Panc1 (cell line): ENCODE data around the gene COL13A1. TPM values are rescaled to one million over a fixed set of nuclear protein-coding genes. Genes with fewer than 3 reads are reported as not detected.

Experiments used
- ATAC-seq: fragments of 200-7000 bp; cut with Tn5 transposase; 2 replicates; pipeline ENCODE4 v1.9.1; 2020; ENCODE audit warnings: mild to moderate bottlenecking, moderate library complexity
- BruUV-seq: library from RNA; stranded (reverse); fragments of 400-500 nt; replicated peaks from 2 replicates; lab custom pipeline; 2021; lab: Mats Ljungman, UMichigan
- CTCF ChIA-PET: fragments of 300-600 bp; sonication (Branson Sonifier 250); formaldehyde crosslinking; loops from one replicate; lab custom pipeline; 2022; ENCODE audit warnings: antibody characterized with exemption; lab: Charles Lee
- POLR2A ChIA-PET: fragments of 300-600 bp; sonication (Branson Sonifier 250); formaldehyde crosslinking; loops from one replicate; lab custom pipeline; 2022; ENCODE audit warnings: antibody characterized with exemption; lab: Charles Lee
- DNase-seq: peaks from one replicate; pipeline ENCODE4 v3.0.0-alpha.2; 2010; ENCODE audit warnings: low read depth, low spot score
- H3K27ac ChIP-seq: 2 replicates; pipeline ENCODE4 v1.5.1; 2011; ENCODE audit warnings: mild to moderate bottlenecking, low read length, inconsistent platforms
- H3K27me3 ChIP-seq: fragments of 200-500 bp; sonication (Bioruptor generic); 2 replicates; pipeline ENCODE4 v1.6.0; 2014; ENCODE audit warnings: low read length, inconsistent platforms; ENCODE audit not compliant: control insufficient read depth, insufficient read depth
- H3K36me3 ChIP-seq: fragments of 200-500 bp; sonication (Bioruptor generic); 2 replicates; pipeline ENCODE4 v1.5.1; 2014; ENCODE audit warnings: inconsistent platforms, mild to moderate bottlenecking, low read length, moderate library complexity; ENCODE audit not compliant: control insufficient read depth, insufficient read depth
- H3K4me1 ChIP-seq: 2 replicates; pipeline ENCODE4 v1.5.1; 2011; ENCODE audit warnings: inconsistent platforms, mild to moderate bottlenecking, low read length, moderate library complexity; ENCODE audit not compliant: control insufficient read depth, insufficient read depth
- H3K4me3 ChIP-seq, 2 experiments: 2 replicates each; pipeline ENCODE4 v1.5.1; 2011 to 2012; ENCODE audit warnings: low read depth in 2 of 2, low read length in 2 of 2, mild to moderate bottlenecking in 2 of 2, inconsistent platforms in 1 of 2, moderate library complexity in 1 of 2
- H3K9me3 ChIP-seq: fragments of 200-500 bp; sonication (Bioruptor generic); 2 replicates; pipeline ENCODE4 v1.5.1; 2014; ENCODE audit warnings: low read depth, mild to moderate bottlenecking, inconsistent platforms, low read length, moderate library complexity; ENCODE audit not compliant: control insufficient read depth, insufficient read depth
- POLR2AphosphoS5 ChIP-seq: IDR thresholded peaks from 2 replicates; pipeline ENCODE4 v1.6.1; 2012; ENCODE audit warnings: mild to moderate bottlenecking, low read depth, low read length, moderate library complexity
- SIN3A ChIP-seq: IDR thresholded peaks from 2 replicates; pipeline ENCODE4 v1.6.1; 2012; ENCODE audit warnings: low read depth, mild to moderate bottlenecking, low read length, moderate library complexity, borderline replicate concordance; ENCODE audit not compliant: insufficient read depth
- TCF7L2 ChIP-seq: IDR thresholded peaks from 2 replicates; pipeline ENCODE4 v1.6.1; 2011; ENCODE audit warnings: mild to moderate bottlenecking, low read depth, low read length, inconsistent platforms
- in situ Hi-C: cut with HindIII; loops from 2 replicates; pipeline ENCODE4 v1.10.0; 2016; ENCODE audit warnings: low sequenced_read_pairs, low pct_unique_long_range_greater_than_20kb
- intact Hi-C: fragments of 100-400 bp; cut with micrococcal nuclease; formaldehyde crosslinking; loops from one replicate; pipeline ENCODE4 v1.10.0; 2022; ENCODE audit not compliant: unreplicated experiment
- total RNA-seq: library from RNA; stranded (reverse); gene quantifications from one replicate; pipeline ENCODE4 v1.2.1, GENCODE V29; 2021; ENCODE audit not compliant: unreplicated experiment
- TF ChIP-seq, protein P1 (sequence below): fragments of 450-650 bp; IDR thresholded peaks from 2 replicates; pipeline ENCODE4 v1.5.1; 2017; ENCODE audit warnings: mild to moderate bottlenecking
- TF ChIP-seq, protein P2 (sequence below), 2 experiments: IDR thresholded peaks; 2 replicates each; pipeline ENCODE4 v1.6.1; 2011 to 2012; ENCODE audit warnings: low read depth in 2 of 2, control low read depth in 1 of 2, low read length in 1 of 2, mild to moderate bottlenecking in 1 of 2, moderate library complexity in 1 of 2; ENCODE audit not compliant: insufficient read depth in 1 of 2

COL13A1 gene
- total RNA-seq, 1 experiment from 2014 or later = 1.0 TPM

DNA sequence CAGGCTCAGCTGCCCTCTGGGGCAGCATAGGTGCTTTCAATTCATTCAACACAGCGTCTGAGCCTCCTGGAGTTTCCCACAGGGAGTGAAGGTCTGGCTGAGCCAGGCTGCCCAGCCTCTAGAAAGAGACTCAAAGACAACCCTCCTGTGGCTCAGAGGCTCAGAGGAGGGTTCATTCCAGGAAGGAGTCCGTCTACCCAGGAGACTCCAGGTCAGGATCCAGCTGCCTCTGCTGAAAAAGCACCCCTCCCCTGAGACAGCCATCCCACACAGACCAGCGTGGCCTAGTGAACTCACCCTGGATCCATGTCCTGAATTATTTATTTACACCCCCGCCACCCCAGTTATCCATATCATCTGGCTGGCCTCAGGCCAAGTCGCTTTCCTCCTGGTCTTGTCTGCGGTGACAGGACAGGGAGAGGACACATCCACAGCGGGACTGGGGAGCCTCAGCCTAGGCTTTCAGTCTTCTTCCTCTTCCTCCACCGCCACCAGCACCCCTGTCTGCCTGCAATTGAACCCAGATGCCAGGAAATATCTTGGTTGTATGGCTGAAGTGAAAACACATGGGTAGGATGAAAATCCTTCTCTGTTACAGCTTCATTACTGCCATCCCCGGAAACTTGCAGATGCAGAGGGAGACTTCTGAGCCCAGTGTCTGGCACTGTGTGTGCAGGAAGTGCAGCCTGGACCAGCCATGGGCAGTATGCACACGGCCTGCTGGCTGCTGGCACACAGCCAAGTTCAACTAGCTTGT lies 44.0 kb upstream of the COL13A1 start:
- in situ Hi-C loops (no loop called here), intact Hi-C loops (no loop called here)
- H3K27ac ChIP-seq = no peak overlapping the region
- no peaks in the 10 kb centered on the region for H3K4me1 ChIP-seq
- H3K27me3 ChIP-seq = 0 out of 2 replicates have a peak, but pooled peaks cover 2% of the 10 kb centered on the region
- ChIA-PET CTCF (no interaction called here), POLR2A (no interaction called here)
- H3K36me3 ChIP-seq = no peaks in the 10 kb centered on the region
- no TSS peak for BruUV-seq
- no peak overlapping the region for H3K4me3 ChIP-seq
- no peaks in the 10 kb centered on the region for H3K9me3 ChIP-seq
- no peak for ATAC-seq
- DNase-seq = no peak
- TF ChIP-seq TCF7L2 (no peak), SIN3A (no peak), POLR2AphosphoS5 (no peak)
- TF ChIP-seq, protein P1, sequence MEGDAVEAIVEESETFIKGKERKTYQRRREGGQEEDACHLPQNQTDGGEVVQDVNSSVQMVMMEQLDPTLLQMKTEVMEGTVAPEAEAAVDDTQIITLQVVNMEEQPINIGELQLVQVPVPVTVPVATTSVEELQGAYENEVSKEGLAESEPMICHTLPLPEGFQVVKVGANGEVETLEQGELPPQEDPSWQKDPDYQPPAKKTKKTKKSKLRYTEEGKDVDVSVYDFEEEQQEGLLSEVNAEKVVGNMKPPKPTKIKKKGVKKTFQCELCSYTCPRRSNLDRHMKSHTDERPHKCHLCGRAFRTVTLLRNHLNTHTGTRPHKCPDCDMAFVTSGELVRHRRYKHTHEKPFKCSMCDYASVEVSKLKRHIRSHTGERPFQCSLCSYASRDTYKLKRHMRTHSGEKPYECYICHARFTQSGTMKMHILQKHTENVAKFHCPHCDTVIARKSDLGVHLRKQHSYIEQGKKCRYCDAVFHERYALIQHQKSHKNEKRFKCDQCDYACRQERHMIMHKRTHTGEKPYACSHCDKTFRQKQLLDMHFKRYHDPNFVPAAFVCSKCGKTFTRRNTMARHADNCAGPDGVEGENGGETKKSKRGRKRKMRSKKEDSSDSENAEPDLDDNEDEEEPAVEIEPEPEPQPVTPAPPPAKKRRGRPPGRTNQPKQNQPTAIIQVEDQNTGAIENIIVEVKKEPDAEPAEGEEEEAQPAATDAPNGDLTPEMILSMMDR = no peak
- TF ChIP-seq, protein P2, sequence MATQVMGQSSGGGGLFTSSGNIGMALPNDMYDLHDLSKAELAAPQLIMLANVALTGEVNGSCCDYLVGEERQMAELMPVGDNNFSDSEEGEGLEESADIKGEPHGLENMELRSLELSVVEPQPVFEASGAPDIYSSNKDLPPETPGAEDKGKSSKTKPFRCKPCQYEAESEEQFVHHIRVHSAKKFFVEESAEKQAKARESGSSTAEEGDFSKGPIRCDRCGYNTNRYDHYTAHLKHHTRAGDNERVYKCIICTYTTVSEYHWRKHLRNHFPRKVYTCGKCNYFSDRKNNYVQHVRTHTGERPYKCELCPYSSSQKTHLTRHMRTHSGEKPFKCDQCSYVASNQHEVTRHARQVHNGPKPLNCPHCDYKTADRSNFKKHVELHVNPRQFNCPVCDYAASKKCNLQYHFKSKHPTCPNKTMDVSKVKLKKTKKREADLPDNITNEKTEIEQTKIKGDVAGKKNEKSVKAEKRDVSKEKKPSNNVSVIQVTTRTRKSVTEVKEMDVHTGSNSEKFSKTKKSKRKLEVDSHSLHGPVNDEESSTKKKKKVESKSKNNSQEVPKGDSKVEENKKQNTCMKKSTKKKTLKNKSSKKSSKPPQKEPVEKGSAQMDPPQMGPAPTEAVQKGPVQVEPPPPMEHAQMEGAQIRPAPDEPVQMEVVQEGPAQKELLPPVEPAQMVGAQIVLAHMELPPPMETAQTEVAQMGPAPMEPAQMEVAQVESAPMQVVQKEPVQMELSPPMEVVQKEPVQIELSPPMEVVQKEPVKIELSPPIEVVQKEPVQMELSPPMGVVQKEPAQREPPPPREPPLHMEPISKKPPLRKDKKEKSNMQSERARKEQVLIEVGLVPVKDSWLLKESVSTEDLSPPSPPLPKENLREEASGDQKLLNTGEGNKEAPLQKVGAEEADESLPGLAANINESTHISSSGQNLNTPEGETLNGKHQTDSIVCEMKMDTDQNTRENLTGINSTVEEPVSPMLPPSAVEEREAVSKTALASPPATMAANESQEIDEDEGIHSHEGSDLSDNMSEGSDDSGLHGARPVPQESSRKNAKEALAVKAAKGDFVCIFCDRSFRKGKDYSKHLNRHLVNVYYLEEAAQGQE (IDR thresholded peaks at IDR 0.05; ENCODE audit: insufficient read depth in 1 of 2, low read depth in 2 of 2, low read length in 1 of 2) = no peak

- CTCF ChIA-PET = no interaction called here
- BruUV-seq = no TSS peak
- POLR2A ChIA-PET = no interaction called here
These were observed 43.4 kb upstream of the COL13A1 start for GRCh38 chr10:69758310-69758728.

More at GRCh38 chr10:69758310-69758728, 43.4 kb upstream of the COL13A1 start:
- intact Hi-C loops (no loop called here), in situ Hi-C loops (no loop called here)
- no peak overlapping the region for H3K4me3 ChIP-seq
- no peak for DNase-seq
- no peak for TF ChIP-seq TCF7L2
- TF ChIP-seq, protein P1 = no peak
- TF ChIP-seq POLR2AphosphoS5 = no peak
- TF ChIP-seq, protein P2 (IDR thresholded peaks at IDR 0.05; ENCODE audit: insufficient read depth in 1 of 2, low read depth in 2 of 2, low read length in 1 of 2) = no peak
- no peak for TF ChIP-seq SIN3A
- H3K4me1 ChIP-seq = no peaks in the 10 kb centered on the region
- no peak for ATAC-seq
- 0 out of 2 replicates have a peak, but pooled peaks cover 2% of the 10 kb centered on the region for H3K27me3 ChIP-seq
- no peak overlapping the region for H3K27ac ChIP-seq
- H3K36me3 ChIP-seq = no peaks in the 10 kb centered on the region
- H3K9me3 ChIP-seq = no peaks in the 10 kb centered on the region
